CD4-positive, alpha-beta T cell (primary cell): ENCODE results near the gene TLE7. TPM values are rescaled to one million over a fixed set of nuclear protein-coding genes. Genes with fewer than 3 reads are reported as not detected.

Source experiments
- ATAC-seq: fragments of 200-7000 bp; cut with Tn5 transposase; one replicate; pipeline ENCODE4 v1.10.0; 2022; ENCODE audit warnings: mild to moderate bottlenecking; ENCODE audit not compliant: poor library complexity
- CTCF ChIA-PET: fragments of 350-600 bp; sonication (Branson Sonifier 250); formaldehyde crosslinking; loops from one replicate; lab custom pipeline; 2021; ENCODE audit warnings: antibody characterized with exemption, inconsistent platforms; lab: Charles Lee
- POLR2A ChIA-PET: fragments of 350-600 bp; sonication (Branson Sonifier 250); formaldehyde crosslinking; loops from one replicate; lab custom pipeline; 2021; ENCODE audit warnings: antibody characterized with exemption, inconsistent platforms; lab: Charles Lee
- DNase-seq, 14 experiments: peaks; one replicate each; pipeline ENCODE4 v3.0.0-alpha.2; 2013 to 2020; ENCODE audit warnings: mixed read lengths in 2 of 14
- H3K27ac ChIP-seq, 2 donors: one replicate each; pipeline versions ENCODE4 v1.5.1 to v1.7.0; 2013; ENCODE audit warnings: low read length in 2 of 2, low read depth in 1 of 2, mild to moderate bottlenecking in 1 of 2
- H3K27me3 ChIP-seq, 2 experiments: 1 replicate in 1 of 2; 2 replicates in 1 of 2; pipeline versions ENCODE4 v1.6.1 to v1.7.0; 2013; ENCODE audit warnings: low read length in 2 of 2, control low read depth in 1 of 2, mild to moderate bottlenecking in 1 of 2, moderate library complexity in 1 of 2; ENCODE audit not compliant: insufficient read depth in 2 of 2, control insufficient read depth in 1 of 2
- H3K36me3 ChIP-seq: one replicate; pipeline ENCODE4 v1.6.1; 2013; ENCODE audit warnings: low read length, control low read depth; ENCODE audit not compliant: insufficient read depth
- H3K4me1 ChIP-seq: one replicate; pipeline ENCODE4 v1.6.1; 2013; ENCODE audit warnings: low read length, control low read depth; ENCODE audit not compliant: insufficient read depth
- H3K4me3 ChIP-seq: one replicate; pipeline ENCODE4 v1.5.1; 2013; ENCODE audit warnings: mild to moderate bottlenecking, low read length, moderate library complexity
- H3K9me3 ChIP-seq, 2 experiments: 1 replicate in 1 of 2; 2 replicates in 1 of 2; pipeline versions ENCODE4 v1.6.1 to v1.7.0; 2013; ENCODE audit warnings: low read length in 2 of 2, mild to moderate bottlenecking in 2 of 2, control low read depth in 1 of 2, moderate library complexity in 1 of 2; ENCODE audit not compliant: control insufficient read depth in 1 of 2, insufficient read depth in 1 of 2
- H3K27ac Mint-ChIP-seq: one replicate; pipeline ENCODE4 v1.8.0; 2020; ENCODE audit warnings: mixed read lengths
- H3K27me3 Mint-ChIP-seq: one replicate; pipeline ENCODE4 v1.8.0; 2021; ENCODE audit warnings: mixed read lengths
- H3K36me3 Mint-ChIP-seq: one replicate; pipeline ENCODE4 v1.8.0; 2021; ENCODE audit warnings: low read depth, mixed read lengths
- H3K4me1 Mint-ChIP-seq: one replicate; pipeline ENCODE4 v1.8.0; 2021; ENCODE audit warnings: low read depth, mixed read lengths
- H3K4me3 Mint-ChIP-seq: one replicate; pipeline ENCODE4 v1.8.0; 2020; ENCODE audit warnings: mild to moderate bottlenecking, mixed read lengths
- H3K9me3 Mint-ChIP-seq: one replicate; pipeline ENCODE4 v1.8.0; 2020; ENCODE audit warnings: mixed read lengths
- CTCF ChIP-seq: fragments of 200-600 bp; IDR thresholded peaks from one replicate; pipeline ENCODE4 v1.8.0; 2022; ENCODE audit warnings: antibody characterized with exemption, mild to moderate bottlenecking
- intact Hi-C, 2 experiments: fragments of 100-400 bp; cut with DNase I in 1 of 2; cut with micrococcal nuclease in 1 of 2; formaldehyde crosslinking; loops; one replicate each; pipeline versions ENCODE4 v1.15.1 to v1.9.0; 2023 to 2025; cut with DNase I, micrococcal nuclease
- total RNA-seq, 174 experiments: library from RNA in 2 of 174; stranded (reverse) in 2 of 174; gene quantifications; one replicate each; pipeline ENCODE4 v1.2.3 and lab custom pipeline; 2021 to 2026

Gene TLE7
- total RNA-seq, 2 experiments from 2014 or later: not detected

GRCh38 chr16:71380831-71381230, 61.0 kb downstream of the TLE7 start:
- ATAC-seq: no peak
- H3K27me3 Mint-ChIP-seq: peaks cover 34% of the 10 kb centered on the region
- ChIA-PET POLR2A (no interaction called here), CTCF (no interaction called here)
- H3K4me3 ChIP-seq: no peak overlapping the region
- DNase-seq: no peak
- no peaks in the 10 kb centered on the region for H3K9me3 Mint-ChIP-seq
- H3K36me3 Mint-ChIP-seq: no peaks in the 10 kb centered on the region
- peaks cover 0 to under 1% of the 10 kb centered on the region in 2 experiments for H3K9me3 ChIP-seq
- no peaks in the 10 kb centered on the region for H3K4me1 ChIP-seq
- H3K4me1 Mint-ChIP-seq: no peaks in the 10 kb centered on the region
- no peak for TF ChIP-seq CTCF
- intact Hi-C loops: no loop called here
- peaks cover 3 to 8% of the 10 kb centered on the region in 2 experiments for H3K27me3 ChIP-seq
- no peak overlapping the region for H3K27ac Mint-ChIP-seq
- no peak overlapping the region for H3K27ac ChIP-seq
- no peak overlapping the region for H3K4me3 Mint-ChIP-seq
- H3K36me3 ChIP-seq: no peaks in the 10 kb centered on the region

Other genes with a start within 250 kb of the TLE7 start
- not detected for gene HYDIN, start 211.3 kb downstream of the TLE7 start, total RNA-seq
- 1 to 10 TPM; 5.9 to 6.6 TPM for gene CMTR2, start 152.7 kb downstream of the TLE7 start, total RNA-seq
- gene CALB2, start 83.3 kb downstream of the TLE7 start, total RNA-seq: not detected
- gene ZNF23, start 20.2 kb upstream of the TLE7 start, total RNA-seq: 1 to 10 TPM; 7.0 to 8.4 TPM
- 1 to 10 TPM; 4.6 to 6.4 TPM for gene ZNF19, start 47.3 kb upstream of the TLE7 start, total RNA-seq
- not detected for gene CHST4, start 84.4 kb upstream of the TLE7 start, total RNA-seq
- gene TAT, start 135.0 kb upstream of the TLE7 start, total RNA-seq: not detected
- not detected for gene MARVELD3, start 184.1 kb upstream of the TLE7 start, total RNA-seq